ENCODE measurements around the gene SEC31A.
"Not testable (repeated sequence)": the region's sequence is repeated elsewhere in the genome, so short reads cannot be mapped to it uniquely, and the experiment has no call there.

SEC31A gene

GRCh38 chr4:82891707-82892466, 934 bp upstream of the SEC31A start:
- DNase-seq: no peak

- DNase-seq: no peak
Observed at GRCh38 chr4:82890528-82890900, 439 bp downstream of the SEC31A start.

- DNase-seq: no peak
Observed at GRCh38 chr4:82889287-82889686, 1.7 kb downstream of the SEC31A start.

- no peak for DNase-seq
Observed at GRCh38 chr4:82886147-82886942, 4.6 kb downstream of the SEC31A start.

- no peak for DNase-seq
Observed at GRCh38 chr4:82885410-82885809, 5.5 kb downstream of the SEC31A start.

GRCh38 chr4:82868572-82868971, 22.4 kb downstream of the SEC31A start:
- no peak for DNase-seq

GRCh38 chr4:82866706-82867385, 24.1 kb downstream of the SEC31A start:
- no peak for DNase-seq

- not testable (repeated sequence) for DNase-seq
Observed at GRCh38 chr4:82866033-82866432, 24.9 kb downstream of the SEC31A start.

GRCh38 chr4:82865592-82865991, 25.4 kb downstream of the SEC31A start:
- DNase-seq: no peak

GRCh38 chr4:82864336-82864979, 26.5 kb downstream of the SEC31A start:
- DNase-seq: no peak

- no peak for DNase-seq
Observed at GRCh38 chr4:82861529-82861928, 29.4 kb downstream of the SEC31A start.

- DNase-seq: not testable (repeated sequence)
Observed at GRCh38 chr4:82860487-82860886, 30.5 kb downstream of the SEC31A start.

GRCh38 chr4:82852751-82853285, 38.1 kb downstream of the SEC31A start:
- no peak for DNase-seq

- peak; percentile 28 for DNase-seq
Observed at GRCh38 chr4:82851885-82852750, 38.8 kb downstream of the SEC31A start.

- no peak for DNase-seq
Observed at GRCh38 chr4:82851318-82851717, 39.6 kb downstream of the SEC31A start.

- no peak for DNase-seq
Observed at GRCh38 chr4:82850684-82851083, 40.3 kb downstream of the SEC31A start.

GRCh38 chr4:82848706-82849105, 42.2 kb downstream of the SEC31A start:
- no peak for DNase-seq

GRCh38 chr4:82842593-82842992, 48.4 kb downstream of the SEC31A start:
- no peak for DNase-seq

- no peak for DNase-seq
Observed at GRCh38 chr4:82839624-82840023, 51.3 kb downstream of the SEC31A start.

- DNase-seq: peak; percentile 10
Observed at GRCh38 chr4:82833696-82834313, 57.1 kb downstream of the SEC31A start.

GRCh38 chr4:82833060-82833459, 57.9 kb downstream of the SEC31A start:
- DNase-seq: not testable (repeated sequence)

Measured in eye (tissue), 1 donor.